Epidermal melanocyte (primary cell): ENCODE data around the gene CSMD2.
"Not testable (repeated sequence)": the region's sequence is repeated elsewhere in the genome, so short reads cannot be mapped to it uniquely, and the experiment has no call there.

Source experiments
- DNase-seq: peaks from one replicate; pipeline ENCODE4 v3.0.0; 2011; ENCODE audit warnings: low spot score; ENCODE audit not compliant: insufficient read length

Gene CSMD2

DNA sequence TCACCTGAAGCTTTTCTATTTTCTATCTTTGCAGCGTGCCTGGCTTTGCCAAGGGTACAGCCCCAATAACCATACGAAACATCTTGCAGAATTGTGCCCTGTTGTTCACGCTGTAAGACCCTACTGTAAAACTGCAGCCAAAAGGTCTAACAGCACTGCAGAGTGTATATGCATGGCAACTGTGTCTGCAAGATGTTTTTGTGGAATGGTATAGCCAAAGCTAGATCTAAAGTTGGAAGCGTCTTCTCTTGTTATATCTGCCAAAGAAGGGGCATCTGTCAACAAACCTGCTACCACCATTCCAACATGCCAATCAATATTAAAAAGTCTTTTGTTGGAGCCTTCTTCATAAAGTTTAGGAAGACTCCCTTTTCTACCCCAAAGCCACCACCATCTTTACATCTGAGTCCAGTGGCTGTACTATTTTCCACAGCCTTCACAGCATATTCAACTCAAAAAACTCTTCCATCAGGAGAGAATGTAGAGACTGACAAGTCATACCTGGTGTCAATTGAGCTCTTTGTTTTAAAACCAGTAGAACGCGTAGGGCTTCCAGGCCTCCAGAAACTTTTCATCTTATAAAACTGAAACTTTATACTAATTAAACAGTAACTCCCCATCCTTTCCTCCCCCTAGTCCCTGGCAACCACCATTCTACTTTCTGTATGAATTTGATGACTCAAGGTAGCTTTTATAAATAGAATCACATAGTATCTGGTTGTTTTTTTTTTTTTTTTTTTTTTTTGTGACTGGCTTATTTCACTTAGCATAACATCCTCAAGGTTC lies 652.6 kb downstream of the CSMD2 start:
- DNase-seq: no peak

DNA sequence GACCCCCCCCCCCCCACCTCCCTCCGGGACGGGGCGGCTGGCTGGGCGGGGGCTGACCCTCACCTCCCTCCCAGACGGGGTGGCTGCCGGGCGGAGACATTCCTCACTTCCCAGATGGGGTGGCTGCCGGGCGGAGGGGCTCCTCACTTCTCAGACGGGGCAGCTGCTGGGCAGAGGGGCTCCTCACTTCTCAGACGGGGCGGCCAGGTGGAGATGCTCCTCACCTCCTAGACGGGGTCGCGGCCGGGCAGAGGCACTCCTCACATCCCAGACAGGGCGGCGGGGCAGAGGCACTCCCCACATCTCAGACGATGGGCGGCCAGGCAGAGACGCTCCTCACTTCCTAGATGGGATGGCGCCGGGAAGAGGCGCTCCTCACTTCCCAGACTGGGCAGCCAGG lies 655.8 kb downstream of the CSMD2 start:
- not testable (repeated sequence) for DNase-seq

DNA sequence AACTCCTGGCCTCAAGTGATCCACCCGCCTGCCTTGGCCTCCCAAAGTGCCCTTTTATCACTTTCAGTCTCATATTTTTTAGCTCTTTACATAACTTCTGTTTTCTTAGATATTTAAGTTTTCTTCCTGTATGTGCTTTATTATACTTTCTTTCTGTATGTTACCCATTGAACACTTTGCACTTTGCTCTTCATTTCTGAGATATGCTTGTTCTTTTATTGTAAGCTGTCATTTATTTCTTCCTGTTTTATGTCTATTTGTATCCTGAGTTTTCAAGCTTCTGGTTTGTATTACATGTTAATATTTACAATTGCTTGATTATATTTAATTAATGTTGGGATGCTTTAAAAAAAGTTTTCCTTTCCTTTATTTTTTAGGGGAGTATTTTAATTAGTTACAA lies 656.9 kb downstream of the CSMD2 start:
- no peak for DNase-seq

DNA sequence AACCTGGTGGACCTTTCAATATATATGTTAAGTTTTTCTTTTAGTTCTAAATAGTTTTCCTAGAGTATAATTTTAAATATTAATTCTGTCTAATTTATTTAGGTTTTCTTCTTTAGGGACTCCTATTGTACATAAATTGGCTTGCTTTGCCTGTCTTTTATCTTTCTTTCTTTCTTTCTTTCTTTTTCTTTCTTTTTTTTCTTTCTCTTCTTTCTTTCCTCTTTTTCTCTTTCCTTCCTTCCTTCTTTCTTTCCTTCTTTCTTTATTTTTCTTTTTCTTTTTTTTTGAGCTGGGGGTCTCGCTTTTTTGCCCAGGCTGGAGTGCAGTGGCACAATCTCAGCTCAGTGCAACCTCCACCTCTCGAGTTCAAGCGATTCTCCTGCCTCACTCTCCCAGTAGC lies 657.4 kb downstream of the CSMD2 start:
- DNase-seq: no peak

DNA sequence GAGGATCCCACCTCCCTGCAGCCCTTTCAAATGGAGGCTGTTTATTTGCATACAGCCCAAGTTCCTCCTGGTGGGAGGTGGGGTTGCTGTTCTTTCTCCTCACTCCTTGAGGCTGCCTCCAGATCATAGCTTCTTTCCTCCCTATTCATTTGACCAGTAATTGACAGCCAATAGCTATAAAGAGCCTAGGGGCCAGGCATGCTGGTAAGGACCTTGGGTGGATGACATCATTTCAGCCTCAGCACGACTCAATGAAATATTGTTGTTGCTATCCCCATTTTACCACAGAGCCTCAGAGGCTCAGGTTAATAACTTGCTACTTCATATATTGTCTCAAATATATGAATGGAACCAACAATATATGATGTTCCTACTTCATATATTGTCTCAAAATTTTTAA lies 661.5 kb downstream of the CSMD2 start:
- DNase-seq: no peak

DNA sequence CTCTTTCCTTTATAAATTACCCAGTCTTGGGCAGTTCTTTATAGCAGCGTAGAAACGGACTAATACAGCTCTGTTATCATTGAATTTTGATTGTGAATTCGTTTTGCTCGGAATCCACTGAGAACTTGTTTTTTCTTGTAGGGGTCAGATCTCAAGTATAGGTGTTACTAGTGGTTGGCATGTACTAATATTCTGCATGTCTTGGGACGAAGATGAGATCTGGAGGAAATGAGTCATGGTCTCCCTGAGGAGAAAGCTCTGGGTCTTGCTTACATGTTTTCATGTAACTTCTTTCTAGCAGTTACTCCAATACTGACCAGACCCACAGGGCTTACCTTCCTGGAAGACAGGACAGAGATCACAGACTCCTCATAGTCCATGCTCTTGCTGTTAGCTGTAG lies 662.3 kb downstream of the CSMD2 start:
- no peak for DNase-seq

DNA sequence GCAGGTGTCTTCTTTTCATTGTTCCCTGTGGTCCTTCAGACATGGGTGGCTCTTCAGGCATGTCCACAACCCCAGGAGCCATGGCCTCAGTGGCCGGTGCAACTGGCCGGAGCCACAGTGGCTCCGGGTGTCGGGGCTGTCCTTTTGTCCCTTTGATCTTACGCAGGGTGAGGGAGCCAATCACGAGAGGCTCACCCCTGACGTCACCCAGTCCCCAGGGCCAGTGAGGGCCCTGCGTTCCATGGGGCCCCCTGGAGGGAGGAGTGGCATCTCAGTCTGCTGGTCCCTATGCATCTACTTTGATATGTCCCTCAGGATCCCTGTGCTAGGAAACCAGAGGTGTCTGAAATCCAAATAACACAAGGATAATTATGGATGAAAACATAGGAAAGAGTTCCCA lies 663.3 kb downstream of the CSMD2 start:
- DNase-seq: no peak

DNA sequence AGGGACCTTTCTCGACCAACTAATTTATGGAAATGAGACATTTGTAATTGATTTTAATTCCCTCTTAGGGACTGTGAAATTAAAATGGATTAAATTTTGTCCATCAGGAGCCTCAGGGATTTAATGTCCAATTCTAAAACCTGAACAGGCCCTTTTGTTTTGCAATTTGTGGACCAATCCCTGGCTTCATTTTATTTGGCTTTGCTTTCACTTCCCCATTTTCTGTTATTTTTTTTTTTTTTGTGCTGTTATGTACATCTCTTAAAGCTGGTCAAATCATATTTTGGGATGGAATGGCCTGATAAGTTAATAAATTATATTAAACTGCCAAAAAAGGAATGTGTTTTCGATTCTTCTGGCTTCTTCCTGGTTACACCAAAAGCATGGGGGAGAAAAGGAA lies 663.7 kb downstream of the CSMD2 start:
- DNase-seq: no peak

DNA sequence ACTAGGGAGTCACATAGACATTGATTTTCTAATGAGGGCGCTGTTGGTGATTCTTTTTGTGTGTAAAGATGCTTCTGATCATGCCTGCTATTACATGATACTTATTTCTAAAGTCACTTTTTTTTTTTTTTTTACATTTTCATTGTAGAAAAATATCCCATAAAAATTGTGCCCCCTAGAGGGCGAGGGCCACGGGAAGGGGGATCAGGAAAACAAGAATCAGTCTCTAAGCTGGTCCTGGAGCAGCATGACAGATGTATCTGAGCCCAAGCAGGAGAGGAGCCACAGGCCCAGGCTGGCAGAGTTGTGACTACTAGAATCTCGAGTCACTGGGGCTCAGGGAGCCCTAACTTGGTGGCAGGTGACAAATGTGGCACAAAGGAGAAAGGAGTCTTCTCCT lies 664.5 kb downstream of the CSMD2 start:
- no peak for DNase-seq

DNA sequence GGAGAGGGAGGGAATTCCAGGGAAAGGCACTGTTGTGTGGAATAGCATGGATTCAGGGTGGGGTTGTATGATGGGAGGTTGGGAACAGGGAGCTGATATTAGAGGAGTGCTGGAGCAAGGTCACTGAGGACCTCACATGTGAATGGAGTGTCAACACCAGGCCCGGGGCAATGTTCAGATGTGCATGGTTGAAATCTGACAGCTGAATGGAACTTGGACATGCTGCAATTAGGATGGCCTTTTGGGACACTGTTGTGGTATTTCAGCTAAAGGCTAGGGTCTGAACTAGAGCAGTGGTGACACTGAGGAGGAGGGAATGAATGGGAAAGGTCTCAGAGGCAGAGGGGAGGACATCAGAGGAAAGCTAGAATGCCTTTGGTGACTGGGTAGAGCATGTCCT lies 667.6 kb downstream of the CSMD2 start:
- no peak for DNase-seq

DNA sequence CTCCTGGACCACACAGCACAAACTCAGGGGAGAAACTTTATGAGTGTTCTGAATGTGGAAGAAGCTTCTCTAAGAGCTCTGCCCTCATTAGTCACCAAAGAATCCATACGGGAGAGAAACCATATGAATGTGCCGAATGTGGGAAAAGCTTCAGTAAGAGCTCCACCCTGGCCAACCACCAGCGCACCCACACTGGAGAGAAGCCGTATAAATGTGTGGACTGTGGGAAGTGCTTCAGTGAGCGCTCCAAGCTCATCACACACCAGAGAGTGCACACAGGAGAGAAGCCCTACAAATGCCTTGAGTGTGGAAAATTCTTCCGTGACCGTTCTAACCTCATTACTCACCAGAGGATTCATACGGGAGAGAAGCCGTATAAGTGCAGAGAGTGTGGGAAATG lies 670.1 kb downstream of the CSMD2 start:
- DNase-seq: no peak

DNA sequence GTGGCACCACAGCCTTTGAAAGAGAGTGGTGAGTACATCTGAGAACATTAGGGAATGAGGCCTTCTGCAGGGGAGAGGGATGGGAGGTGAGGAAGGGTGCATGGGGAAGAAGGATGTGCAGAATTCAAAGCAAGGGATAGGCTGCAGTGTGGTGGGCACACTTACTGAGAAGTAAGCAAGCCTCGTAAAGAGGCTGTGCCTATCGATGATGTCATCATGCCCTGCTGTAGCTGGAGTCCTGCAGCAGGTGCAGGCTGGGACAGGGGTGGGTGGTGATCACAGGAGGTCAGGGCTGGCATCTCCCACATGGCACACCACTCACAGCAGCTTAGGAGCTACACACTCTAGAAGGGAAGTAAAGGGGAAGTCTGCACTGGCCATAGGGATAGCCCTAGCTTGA lies 676.4 kb downstream of the CSMD2 start:
- DNase-seq: no peak

DNA sequence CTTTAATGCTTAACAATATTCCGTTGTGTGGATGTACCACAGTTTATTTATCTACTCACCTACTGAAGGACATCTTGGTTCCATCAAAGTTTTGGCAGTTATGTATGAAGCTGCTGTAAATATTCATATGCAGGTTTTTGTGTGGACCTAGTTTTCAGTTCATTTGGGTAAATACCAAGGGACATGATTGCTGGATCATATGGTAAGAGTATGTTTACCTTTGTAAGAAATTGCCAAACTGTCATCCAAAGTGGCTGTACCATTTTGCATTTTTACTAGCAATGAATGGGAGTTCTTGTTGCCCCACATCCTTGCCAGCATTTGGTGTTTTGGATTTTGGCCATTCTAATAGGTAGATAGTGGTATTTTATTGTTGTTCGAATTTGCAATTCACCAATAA lies 682.6 kb downstream of the CSMD2 start:
- DNase-seq: no peak

DNA sequence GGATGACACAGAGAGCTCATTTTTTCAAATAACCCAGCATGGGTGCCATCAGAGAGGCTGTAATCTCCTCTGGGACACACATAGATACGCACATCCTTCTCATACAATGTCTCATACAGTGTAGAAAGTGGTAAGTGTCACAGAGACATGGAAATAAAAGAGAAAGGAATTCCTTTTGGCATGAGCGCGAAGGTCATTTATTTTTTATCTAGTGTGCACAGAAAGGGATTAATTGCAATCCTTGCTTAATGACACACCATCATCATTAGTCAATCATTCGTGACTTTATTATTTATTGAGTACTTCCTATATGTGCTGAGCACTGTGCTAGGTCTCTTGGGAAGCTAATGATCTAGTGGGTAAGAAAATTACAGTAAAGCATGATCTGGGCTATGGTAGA lies 687.6 kb downstream of the CSMD2 start:
- no peak for DNase-seq

DNA sequence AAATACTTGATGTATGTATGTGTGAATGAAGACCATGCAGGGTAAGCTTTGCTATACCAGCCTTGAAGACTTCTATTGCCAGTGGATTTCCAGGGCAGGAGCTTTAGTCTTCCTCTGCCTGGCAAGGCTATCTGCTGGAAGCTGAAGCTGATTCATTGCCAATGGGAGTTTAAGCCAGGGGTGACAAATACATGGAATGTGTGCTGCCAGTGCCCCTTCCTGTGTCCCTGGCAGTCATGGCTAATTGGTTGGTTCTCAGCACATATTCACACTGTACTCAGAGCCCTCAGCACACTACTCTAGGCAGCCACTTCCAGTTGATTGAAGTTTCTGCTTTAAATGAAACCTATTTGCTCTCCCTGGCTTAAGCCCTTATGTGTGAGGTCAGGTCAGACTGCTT lies 691.1 kb downstream of the CSMD2 start:
- DNase-seq: no peak

DNA sequence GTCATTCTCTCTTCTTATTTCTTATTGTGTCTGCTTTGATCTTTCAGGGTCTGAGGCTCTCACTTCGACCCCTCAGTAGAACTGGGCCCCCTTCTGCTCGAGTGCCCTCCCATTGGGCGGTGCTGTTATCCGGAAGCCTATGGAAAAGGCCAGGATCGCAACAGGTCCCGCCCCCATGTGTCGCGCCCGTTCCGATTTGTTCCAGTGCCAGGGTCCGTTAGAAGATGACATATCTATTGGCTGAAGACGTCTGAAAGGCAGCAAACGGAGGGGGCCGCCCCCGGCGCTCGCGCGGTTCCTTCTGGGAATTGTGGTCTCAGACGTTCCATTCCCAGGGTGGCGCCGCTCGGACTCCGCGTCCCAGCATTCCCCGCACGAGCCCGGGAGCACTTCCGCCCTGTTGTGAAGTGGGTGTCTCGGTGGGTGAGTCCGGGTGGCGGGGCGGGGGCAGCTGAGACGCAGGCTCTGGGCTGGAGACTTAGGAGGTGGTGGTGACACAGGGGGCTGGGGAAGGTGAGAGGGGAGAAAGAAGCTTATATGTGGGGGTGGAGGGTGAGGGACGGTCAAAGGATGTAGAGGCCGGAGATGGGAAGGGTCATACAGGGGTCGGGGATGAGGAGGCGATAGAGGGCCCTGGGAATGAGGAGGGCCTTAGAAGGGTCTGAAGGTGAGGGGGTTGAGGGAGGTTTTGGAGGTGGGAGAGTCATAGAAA lies 692.6 kb downstream of the CSMD2 start, which contains the start of gene ZSCAN20:
ZSCAN20 (plus strand) TSS at position 377 of the 712 bp plus-strand sequence. CDS start 6,644 bp downstream, outside the sequence.
- peak; percentile 86 for DNase-seq

DNA sequence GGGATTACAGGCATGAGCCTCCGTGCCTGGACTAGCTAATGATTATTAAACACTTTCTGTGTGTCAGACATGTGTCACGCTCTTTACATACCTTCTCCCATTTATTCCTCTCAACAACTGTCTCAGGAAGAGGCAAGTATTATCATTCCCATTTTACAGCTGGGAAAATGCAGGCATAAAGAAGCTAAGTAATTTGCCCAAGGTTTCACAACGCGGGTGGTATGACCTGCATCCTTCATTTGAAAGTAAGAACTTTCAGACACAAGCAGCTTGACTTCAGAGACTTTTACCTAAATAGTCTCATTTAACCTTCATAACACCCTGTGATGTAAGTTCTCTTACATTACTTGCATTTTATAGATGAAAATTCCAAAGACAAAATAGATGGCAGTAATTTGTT lies 693.6 kb downstream of the CSMD2 start:
- no peak for DNase-seq

DNA sequence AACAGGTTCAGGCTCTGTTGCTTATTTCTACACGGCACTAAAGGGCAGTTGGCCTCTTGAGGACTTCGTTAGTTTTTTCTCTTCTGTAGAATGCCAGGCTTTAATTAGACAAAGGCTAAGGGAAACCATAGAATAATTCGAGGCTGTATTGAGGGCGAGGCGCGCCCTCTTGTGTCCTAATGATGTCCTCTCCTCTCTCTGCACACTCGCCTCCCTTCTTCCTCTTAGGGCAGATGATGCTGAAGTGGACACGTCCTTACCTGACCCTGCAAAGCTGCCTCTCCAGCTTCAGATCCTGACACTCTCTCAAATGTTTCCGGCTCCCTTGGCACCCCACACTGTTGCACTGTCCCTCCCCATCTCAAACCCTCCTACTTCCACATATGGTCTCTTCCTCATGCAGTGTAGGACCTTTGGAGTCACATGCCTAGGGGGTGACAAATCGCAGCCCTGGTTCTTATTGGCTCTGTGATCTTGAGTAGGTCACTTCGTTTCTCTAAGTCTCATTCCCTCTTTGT lies 694.5 kb downstream of the CSMD2 start:
- peak; percentile 85 for DNase-seq

DNA sequence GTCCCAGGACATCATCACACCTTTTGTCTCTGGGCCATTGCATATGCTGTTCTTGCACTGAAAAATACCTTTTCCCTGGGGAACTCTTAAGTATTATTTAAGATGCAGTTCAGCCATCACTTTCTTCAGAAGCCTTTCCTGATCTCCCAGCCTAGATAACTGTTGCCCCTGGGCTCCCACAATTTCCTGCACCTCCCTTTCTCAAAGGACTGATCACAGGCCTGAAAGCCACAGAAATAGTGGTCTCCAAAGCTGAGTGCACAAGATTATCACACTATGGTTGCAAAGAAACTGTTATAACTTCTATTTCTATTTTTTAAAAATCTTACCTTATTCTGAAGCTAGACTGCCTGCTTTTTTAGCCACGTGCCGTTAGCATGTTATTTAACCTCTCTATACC lies 695.3 kb downstream of the CSMD2 start:
- no peak for DNase-seq

DNA sequence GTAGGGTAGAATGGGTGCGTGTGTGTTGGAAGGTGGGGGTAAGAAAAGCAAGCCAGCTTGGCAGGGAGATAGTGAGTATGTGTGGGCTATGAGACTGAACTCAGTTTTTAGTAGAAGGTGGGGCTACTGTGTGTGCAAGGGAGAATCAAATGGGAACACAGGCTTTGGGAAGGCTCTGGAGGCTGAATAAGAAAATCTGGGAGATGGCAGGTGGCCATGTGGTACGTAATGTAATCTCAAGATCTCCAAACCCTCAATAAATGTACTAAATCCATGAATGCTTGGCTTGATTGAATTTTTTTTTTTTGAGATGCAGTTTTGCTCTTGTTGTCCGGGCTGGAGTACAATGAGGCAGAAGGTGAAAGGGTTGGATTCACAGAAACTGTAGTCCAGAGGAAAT lies 696.1 kb downstream of the CSMD2 start:
- DNase-seq: no peak

DNA sequence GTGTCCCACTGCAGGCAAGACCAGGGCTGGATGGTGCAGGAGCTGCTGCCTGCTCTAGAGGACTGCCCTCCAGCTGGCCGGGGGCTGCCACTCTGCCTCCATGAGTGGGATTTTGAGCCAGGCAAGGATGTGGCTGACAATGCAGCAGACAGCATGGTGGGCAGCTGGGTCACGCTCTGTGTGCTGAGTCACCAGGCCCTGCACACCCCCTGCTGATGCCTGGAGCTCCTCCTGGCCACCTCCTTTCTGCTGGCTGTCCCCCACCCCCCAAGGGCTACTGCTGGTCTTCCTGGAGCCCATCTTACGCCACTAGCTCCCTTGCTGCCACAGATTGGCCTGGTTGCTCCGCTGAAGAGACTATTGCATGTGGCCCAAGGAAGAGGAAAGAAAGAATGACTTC lies 696.5 kb downstream of the CSMD2 start:
- no peak for DNase-seq

DNA sequence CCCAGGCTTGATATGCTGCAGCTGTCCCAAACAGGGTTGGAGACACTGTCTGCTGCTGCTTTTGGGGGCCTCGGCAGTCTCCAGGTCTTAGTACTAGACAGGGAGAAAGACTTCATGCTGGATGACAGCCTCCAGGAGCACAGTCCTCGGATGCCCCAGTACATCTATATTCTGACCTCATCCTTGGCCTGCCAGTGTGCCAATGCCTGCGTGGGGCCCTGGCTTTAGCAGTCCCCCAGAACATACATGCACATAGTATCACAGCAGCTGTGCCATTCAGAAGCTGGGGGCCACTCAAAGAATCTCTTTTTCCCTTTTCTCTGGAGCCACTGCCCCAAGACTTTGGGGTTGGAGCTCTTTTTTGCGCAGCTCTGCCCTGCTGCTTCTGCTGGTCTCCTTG lies 697.0 kb downstream of the CSMD2 start:
- DNase-seq: no peak

DNA sequence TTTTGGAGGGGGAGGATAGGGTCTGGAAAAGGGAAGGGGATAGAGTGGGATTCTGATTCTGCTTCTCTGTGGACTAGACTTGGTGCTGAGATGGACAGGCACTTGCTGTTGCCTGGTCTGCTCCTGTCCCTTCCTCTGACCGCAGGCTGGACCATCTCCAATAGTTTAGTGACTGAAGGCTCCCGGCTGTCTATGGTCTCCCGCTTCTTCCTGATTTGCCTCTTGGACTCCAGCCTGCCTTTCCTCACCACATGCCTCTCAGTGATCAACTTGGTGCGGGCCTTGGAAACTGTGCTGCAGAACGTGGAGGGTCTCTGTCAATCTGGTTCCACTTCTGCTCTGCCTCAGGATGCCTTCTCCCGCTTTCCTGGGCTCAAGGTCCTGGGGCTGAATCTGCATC lies 698.9 kb downstream of the CSMD2 start:
- DNase-seq: no peak
